HEK293T (cell line): ENCODE results near the gene CASD1.

Experiments used
- CTCF ChIA-PET: fragments of 350-600 bp; formaldehyde crosslinking; extraction: SDS; loops from one replicate; lab custom pipeline; 2021; ENCODE audit warnings: antibody characterized with exemption, inconsistent platforms; lab: Yijun Ruan, JAX
- POLR2A ChIA-PET: fragments of 350-600 bp; formaldehyde crosslinking; extraction: SDS; loops from one replicate; lab custom pipeline; 2020; ENCODE audit warnings: antibody characterized with exemption, inconsistent platforms; lab: Yijun Ruan, JAX
- DNase-seq: peaks from one replicate; pipeline ENCODE4 v3.0.0; 2012; ENCODE audit warnings: mixed read lengths; ENCODE audit errors: extremely low spot score
- ARNT ChIP-seq: fragments of 450-650 bp; IDR thresholded peaks from 2 replicates; pipeline ENCODE4 v1.6.1; 2017; ENCODE audit warnings: mild to moderate bottlenecking
- BHLHE40 ChIP-seq: fragments of 450-650 bp; IDR thresholded peaks from 2 replicates; pipeline ENCODE4 v1.6.1; 2016; ENCODE audit warnings: mild to moderate bottlenecking, moderate library complexity, borderline replicate concordance
- CTBP1 ChIP-seq: fragments of 450-650 bp; IDR thresholded peaks from 2 replicates; pipeline ENCODE4 v1.6.1; 2016; ENCODE audit warnings: borderline replicate concordance
- ELF4 ChIP-seq: fragments of 450-650 bp; IDR thresholded peaks from 2 replicates; pipeline ENCODE4 v1.6.1; 2017; ENCODE audit warnings: antibody characterized with exemption
- FOXA1 ChIP-seq: fragments of 450-650 bp; IDR thresholded peaks from 2 replicates; pipeline ENCODE4 v1.6.1; 2016; ENCODE audit warnings: mild to moderate bottlenecking
- FOXK2 ChIP-seq: fragments of 450-650 bp; IDR thresholded peaks from 2 replicates; pipeline ENCODE4 v1.6.1; 2016; ENCODE audit warnings: mild to moderate bottlenecking
- FOXM1 ChIP-seq: fragments of 450-650 bp; IDR thresholded peaks from 2 replicates; pipeline ENCODE4 v1.6.1; 2017; ENCODE audit warnings: mild to moderate bottlenecking, borderline replicate concordance
- HDGF ChIP-seq: fragments of 450-650 bp; IDR thresholded peaks from 2 replicates; pipeline ENCODE4 v1.6.1; 2017; ENCODE audit warnings: antibody characterized with exemption, borderline replicate concordance
- L3MBTL2 ChIP-seq: fragments of 450-650 bp; conservative IDR thresholded peaks from 2 replicates; pipeline ENCODE4 v1.6.1; 2016; ENCODE audit warnings: mild to moderate bottlenecking
- LEF1 ChIP-seq: fragments of 450-650 bp; IDR thresholded peaks from 2 replicates; pipeline ENCODE4 v1.6.1; 2017; ENCODE audit warnings: mild to moderate bottlenecking, borderline replicate concordance
- NFRKB ChIP-seq: fragments of 450-650 bp; IDR thresholded peaks from 2 replicates; pipeline ENCODE4 v1.6.1; 2016; ENCODE audit warnings: mild to moderate bottlenecking, moderate library complexity
- SP1 ChIP-seq: fragments of 450-650 bp; IDR thresholded peaks from 2 replicates; pipeline ENCODE4 v1.6.1; 2017
- SUZ12 ChIP-seq: fragments of 450-650 bp; IDR thresholded peaks from 2 replicates; pipeline ENCODE4 v1.6.1; 2016; ENCODE audit warnings: mild to moderate bottlenecking
- TARDBP ChIP-seq: fragments of 450-650 bp; IDR thresholded peaks from 2 replicates; pipeline ENCODE4 v1.6.1; 2016
- ZNF384 ChIP-seq: fragments of 450-650 bp; IDR thresholded peaks from 2 replicates; pipeline ENCODE4 v1.6.1; 2016
- TF ChIP-seq, protein P1 (sequence below): fragments of 450-650 bp; IDR thresholded peaks from 2 replicates; pipeline ENCODE4 v1.6.1; 2016

CASD1 gene

DNA sequence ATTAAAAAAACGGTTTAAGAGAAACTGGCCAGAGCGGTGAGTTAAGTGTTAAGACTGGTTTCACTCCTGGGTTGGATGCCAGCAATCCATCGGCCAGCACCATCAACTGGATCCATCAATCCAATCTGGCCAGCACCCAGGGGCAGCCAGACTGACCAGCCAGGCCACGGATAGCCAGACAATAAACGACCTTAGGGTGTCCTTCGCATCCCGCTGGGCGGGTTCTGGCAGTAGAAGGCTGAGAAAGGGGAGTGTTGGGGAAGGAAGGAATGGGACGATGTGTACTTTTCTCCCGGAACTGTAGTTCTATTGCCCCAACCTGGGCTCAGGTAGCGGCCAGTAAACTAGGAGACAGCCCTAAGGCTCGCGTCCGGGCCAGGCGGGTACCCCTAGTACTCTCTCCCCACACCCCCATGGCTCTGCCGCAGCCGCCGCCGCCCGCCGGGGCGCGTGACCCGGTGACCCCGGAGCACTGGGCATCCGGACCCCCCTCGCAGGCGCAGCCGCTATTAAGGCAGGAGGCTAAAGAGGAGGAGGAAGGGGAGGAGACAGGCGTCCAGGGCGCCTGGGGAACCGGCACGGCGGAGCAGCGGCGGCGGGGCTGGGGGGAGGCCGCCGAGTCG, at the start of gene CASD1:
Gene CASD1, plus strand, starts transcription at position 546 of the 623 bp plus-strand sequence. CDS start 276 bp downstream, outside the sequence.
- POLR2A ChIA-PET, result no interaction called here
- CTCF ChIA-PET, result no interaction called here
- DNase-seq, result peak; percentile 14
- TF ChIP-seq FOXK2 (no peak), NFRKB (no peak), BHLHE40 (no peak), TARDBP (no peak), ARNT (no peak), SUZ12 (no peak), L3MBTL2 (no peak), CTBP1 (no peak), SP1 (no peak), FOXM1 (no peak), HDGF (no peak), ELF4 (no peak), LEF1 (no peak), ZNF384 (no peak), FOXA1 (no peak)
- TF ChIP-seq, protein P1, sequence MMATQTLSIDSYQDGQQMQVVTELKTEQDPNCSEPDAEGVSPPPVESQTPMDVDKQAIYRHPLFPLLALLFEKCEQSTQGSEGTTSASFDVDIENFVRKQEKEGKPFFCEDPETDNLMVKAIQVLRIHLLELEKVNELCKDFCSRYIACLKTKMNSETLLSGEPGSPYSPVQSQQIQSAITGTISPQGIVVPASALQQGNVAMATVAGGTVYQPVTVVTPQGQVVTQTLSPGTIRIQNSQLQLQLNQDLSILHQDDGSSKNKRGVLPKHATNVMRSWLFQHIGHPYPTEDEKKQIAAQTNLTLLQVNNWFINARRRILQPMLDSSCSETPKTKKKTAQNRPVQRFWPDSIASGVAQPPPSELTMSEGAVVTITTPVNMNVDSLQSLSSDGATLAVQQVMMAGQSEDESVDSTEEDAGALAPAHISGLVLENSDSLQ, result no peak

DNA sequence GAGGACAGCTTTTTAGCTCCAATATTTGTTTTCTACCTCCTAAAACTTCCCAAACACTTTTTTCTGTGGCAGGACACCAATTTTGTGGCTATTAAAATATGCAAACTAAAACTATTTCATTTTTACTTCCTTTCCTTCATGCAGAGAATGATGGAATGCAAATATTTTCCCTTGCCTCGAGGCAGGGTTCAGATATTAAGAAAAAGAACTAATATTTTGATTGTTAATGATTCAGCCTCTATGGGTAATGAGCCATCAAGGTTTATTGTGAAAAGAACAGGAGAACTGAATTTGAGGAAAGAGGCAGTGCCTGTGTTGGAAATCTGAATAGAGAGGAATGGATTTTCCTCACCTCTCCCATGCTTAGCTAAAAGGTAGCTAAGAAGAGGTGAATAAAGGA, 43.1 kb upstream of the CASD1 start:
- CTCF ChIA-PET, result no interaction called here
- TF ChIP-seq CTBP1, result no peak
- TF ChIP-seq NFRKB, result no peak
- TF ChIP-seq L3MBTL2, result no peak
- no peak for TF ChIP-seq HDGF
- TF ChIP-seq FOXK2, result no peak
- TF ChIP-seq LEF1, result no peak
- no peak for TF ChIP-seq BHLHE40
- TF ChIP-seq, protein P1, result no peak
- DNase-seq, result no peak
- POLR2A ChIA-PET, result no interaction called here

DNA sequence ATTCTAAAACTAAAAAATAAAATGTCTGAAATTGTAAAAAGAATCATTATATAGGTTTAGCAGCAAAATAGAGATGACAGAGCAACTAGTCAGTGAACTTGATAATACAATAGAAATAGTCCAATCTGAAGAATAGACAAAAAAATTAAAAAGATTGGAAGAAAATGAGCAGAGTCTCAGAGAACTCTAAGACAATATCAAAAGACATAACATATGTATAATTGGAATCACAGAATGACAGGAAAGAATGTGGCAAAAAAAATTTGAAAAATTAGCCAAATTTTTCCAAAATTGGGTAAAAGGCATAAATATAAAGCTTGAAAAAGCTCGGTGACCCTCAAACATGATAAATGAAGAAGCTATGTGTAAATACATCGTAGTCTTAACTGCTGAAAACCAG, 38.0 kb upstream of the CASD1 start:
- no peak for TF ChIP-seq HDGF
- TF ChIP-seq FOXK2, result no peak
- TF ChIP-seq L3MBTL2, result no peak
- TF ChIP-seq SP1, result no peak
- TF ChIP-seq ZNF384, result no peak
- TF ChIP-seq BHLHE40, result no peak
- no peak for TF ChIP-seq ELF4
- TF ChIP-seq FOXM1, result no peak
- TF ChIP-seq SUZ12, result no peak
- POLR2A ChIA-PET, result no interaction called here
- CTCF ChIA-PET, result no interaction called here
- no peak for DNase-seq

DNA sequence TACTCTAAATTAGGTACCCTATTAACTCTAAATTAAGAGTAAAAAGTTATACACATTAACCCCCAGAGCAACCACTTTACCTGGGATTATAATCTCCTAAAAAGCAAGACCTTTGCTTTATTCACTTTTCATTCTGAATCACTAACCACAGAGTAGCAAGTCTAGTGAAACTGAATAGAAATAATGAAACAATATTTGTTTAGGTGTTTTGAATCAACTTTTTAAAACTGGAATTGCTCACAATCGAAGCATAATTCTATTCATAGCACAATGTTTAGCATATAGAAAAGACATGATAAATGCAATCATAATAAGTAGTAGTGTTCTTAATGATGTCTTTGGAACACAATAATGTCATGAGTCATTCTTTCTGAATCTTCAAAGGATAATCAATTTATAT, 37.0 kb upstream of the CASD1 start:
- ChIA-PET POLR2A (no interaction called here), CTCF (no interaction called here)
- TF ChIP-seq ELF4 (no peak), SP1 (no peak), FOXA1 (no peak), HDGF (no peak), NFRKB (no peak), LEF1 (no peak), BHLHE40 (no peak), TARDBP (no peak), SUZ12 (no peak), FOXK2 (no peak), ZNF384 (no peak)
- DNase-seq, result no peak

DNA sequence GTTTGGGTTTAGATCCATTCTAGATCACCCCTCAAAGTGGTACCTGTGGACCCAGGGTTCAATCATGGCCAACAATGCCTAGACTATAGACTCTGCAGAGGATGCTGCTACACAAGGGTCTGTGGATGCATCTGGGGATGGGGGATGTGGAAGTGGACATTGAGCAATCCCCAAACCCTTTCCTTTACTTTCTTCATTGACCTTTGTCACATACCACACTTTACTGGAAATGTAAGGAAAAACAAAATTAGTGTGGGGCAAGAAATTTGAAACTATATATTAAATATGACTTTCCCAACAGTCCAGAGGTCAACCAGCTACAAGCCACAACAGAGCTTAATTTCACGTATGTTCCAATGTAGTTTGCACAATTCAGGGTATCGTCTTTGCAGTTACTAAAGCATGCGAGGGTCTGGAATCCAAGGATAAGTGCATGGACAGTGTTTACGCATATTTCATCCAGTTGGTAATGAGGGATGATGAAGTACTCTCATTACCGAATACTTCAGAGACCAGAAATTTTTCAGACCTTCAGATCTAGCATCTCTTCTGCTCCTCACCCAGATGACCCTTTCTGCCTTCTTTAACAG, 33.3 kb upstream of the CASD1 start:
- ChIA-PET CTCF (no interaction called here), POLR2A (no interaction called here)
- no peak for DNase-seq
- TF ChIP-seq SP1 (no peak), NFRKB (no peak), SUZ12 (no peak), FOXM1 (no peak), L3MBTL2 (no peak), ELF4 (no peak), FOXA1 (no peak), ARNT (no peak), HDGF (no peak), FOXK2 (no peak), BHLHE40 (no peak), ZNF384 (no peak), TARDBP (no peak)
- TF ChIP-seq, protein P1, result no peak

DNA sequence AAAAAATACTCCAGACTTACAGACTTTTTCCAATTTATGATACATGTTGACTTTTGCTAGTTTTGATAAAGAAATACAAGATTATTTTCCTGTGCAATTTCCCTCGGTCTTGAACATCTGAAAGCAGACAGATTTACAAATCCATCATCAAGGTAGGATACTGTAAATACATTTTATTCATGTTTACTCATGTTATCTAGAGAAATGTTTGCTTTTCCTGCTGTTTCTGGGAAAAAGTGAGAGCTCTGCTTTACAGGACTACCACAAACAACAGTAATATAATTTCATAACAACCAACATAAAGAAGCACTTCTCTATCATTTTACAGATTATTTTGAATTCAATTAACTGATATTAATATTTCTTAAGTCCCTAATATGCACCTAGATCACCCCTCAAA, 31.7 kb upstream of the CASD1 start:
- ChIA-PET POLR2A (no interaction called here), CTCF (no interaction called here)
- no peak for DNase-seq
- no peak for TF ChIP-seq L3MBTL2
- no peak for TF ChIP-seq FOXK2
- TF ChIP-seq ELF4, result no peak
- TF ChIP-seq NFRKB, result no peak
- TF ChIP-seq ARNT, result no peak
- no peak for TF ChIP-seq SP1
